ENCODE measurements around the gene HCN1. TPM values are rescaled to one million over a fixed set of nuclear protein-coding genes. Genes with fewer than 3 reads are reported as not detected.

Gene HCN1
- total RNA-seq, 1 donor from 2014 or later, result not detected

GRCh38 chr5:45284436-45284835 is 411.7 kb downstream of the HCN1 start:
- no peak for TF ChIP-seq CTCF (IDR thresholded peaks at IDR 0.05)
- H3K9me3 Mint-ChIP-seq (ENCODE audit: low read depth), result no peaks in the 10 kb centered on the region
- H3K36me3 Mint-ChIP-seq (ENCODE audit: low read depth), result no peaks in the 10 kb centered on the region
- no peaks in the 10 kb centered on the region for H3K27me3 Mint-ChIP-seq (ENCODE audit: low read depth)
- no peak overlapping the region for H3K27ac Mint-ChIP-seq (ENCODE audit: unreplicated experiment)
- no peaks in the 10 kb centered on the region for H3K4me1 Mint-ChIP-seq (ENCODE audit: low read depth)
- DNase-seq (ENCODE audit: low spot score), result no peak
- no peak overlapping the region for H3K4me3 Mint-ChIP-seq (ENCODE audit: unreplicated experiment)

GRCh38 chr5:45281081-45281480 is 415.1 kb downstream of the HCN1 start:
- Mint-ChIP-seq H3K9me3 (ENCODE audit: low read depth) (no peaks in the 10 kb centered on the region), H3K36me3 (ENCODE audit: low read depth) (no peaks in the 10 kb centered on the region), H3K27me3 (ENCODE audit: low read depth) (peaks cover 2% of the 10 kb centered on the region), H3K4me1 (ENCODE audit: low read depth) (no peaks in the 10 kb centered on the region), H3K27ac (ENCODE audit: unreplicated experiment) (no peak overlapping the region), H3K4me3 (ENCODE audit: unreplicated experiment) (no peak overlapping the region)
- no peak for TF ChIP-seq CTCF (IDR thresholded peaks at IDR 0.05)
- DNase-seq (ENCODE audit: low spot score), result no peak

- Mint-ChIP-seq H3K27ac (ENCODE audit: unreplicated experiment) (no peak overlapping the region), H3K27me3 (ENCODE audit: low read depth) (peaks cover 2% of the 10 kb centered on the region), H3K4me3 (ENCODE audit: unreplicated experiment) (no peak overlapping the region), H3K9me3 (ENCODE audit: low read depth) (no peaks in the 10 kb centered on the region), H3K36me3 (ENCODE audit: low read depth) (no peaks in the 10 kb centered on the region), H3K4me1 (ENCODE audit: low read depth) (no peaks in the 10 kb centered on the region)
- TF ChIP-seq CTCF (IDR thresholded peaks at IDR 0.05), result no peak
- no peak for DNase-seq (ENCODE audit: low spot score)
These were observed 417.1 kb downstream of the HCN1 start for GRCh38 chr5:45279109-45279508.

- Mint-ChIP-seq H3K9me3 (ENCODE audit: low read depth) (no peaks in the 10 kb centered on the region), H3K27me3 (ENCODE audit: low read depth) (peaks cover 2% of the 10 kb centered on the region), H3K4me1 (ENCODE audit: low read depth) (no peaks in the 10 kb centered on the region), H3K4me3 (ENCODE audit: unreplicated experiment) (no peak overlapping the region), H3K27ac (ENCODE audit: unreplicated experiment) (no peak overlapping the region), H3K36me3 (ENCODE audit: low read depth) (no peaks in the 10 kb centered on the region)
- no peak for TF ChIP-seq CTCF (IDR thresholded peaks at IDR 0.05)
- DNase-seq (ENCODE audit: low spot score), result no peak
These were observed 418.3 kb downstream of the HCN1 start for GRCh38 chr5:45277860-45278259.

GRCh38 chr5:45274241-45274640 is 421.9 kb downstream of the HCN1 start:
- H3K4me1 Mint-ChIP-seq (ENCODE audit: low read depth), result no peaks in the 10 kb centered on the region
- H3K9me3 Mint-ChIP-seq (ENCODE audit: low read depth), result no peaks in the 10 kb centered on the region
- DNase-seq (ENCODE audit: low spot score), result no peak
- H3K4me3 Mint-ChIP-seq (ENCODE audit: unreplicated experiment), result no peak overlapping the region
- no peak for TF ChIP-seq CTCF (IDR thresholded peaks at IDR 0.05)
- H3K27me3 Mint-ChIP-seq (ENCODE audit: low read depth), result peaks cover 2% of the 10 kb centered on the region
- no peaks in the 10 kb centered on the region for H3K36me3 Mint-ChIP-seq (ENCODE audit: low read depth)
- no peak overlapping the region for H3K27ac Mint-ChIP-seq (ENCODE audit: unreplicated experiment)
